ENCODE measurements around the gene MORC3. TPM values are rescaled to one million over a fixed set of nuclear protein-coding genes. Genes with fewer than 3 reads are reported as not detected.

MORC3 gene
- total RNA-seq, 1 donor from 2014 or later = 68.7 TPM

DNA sequence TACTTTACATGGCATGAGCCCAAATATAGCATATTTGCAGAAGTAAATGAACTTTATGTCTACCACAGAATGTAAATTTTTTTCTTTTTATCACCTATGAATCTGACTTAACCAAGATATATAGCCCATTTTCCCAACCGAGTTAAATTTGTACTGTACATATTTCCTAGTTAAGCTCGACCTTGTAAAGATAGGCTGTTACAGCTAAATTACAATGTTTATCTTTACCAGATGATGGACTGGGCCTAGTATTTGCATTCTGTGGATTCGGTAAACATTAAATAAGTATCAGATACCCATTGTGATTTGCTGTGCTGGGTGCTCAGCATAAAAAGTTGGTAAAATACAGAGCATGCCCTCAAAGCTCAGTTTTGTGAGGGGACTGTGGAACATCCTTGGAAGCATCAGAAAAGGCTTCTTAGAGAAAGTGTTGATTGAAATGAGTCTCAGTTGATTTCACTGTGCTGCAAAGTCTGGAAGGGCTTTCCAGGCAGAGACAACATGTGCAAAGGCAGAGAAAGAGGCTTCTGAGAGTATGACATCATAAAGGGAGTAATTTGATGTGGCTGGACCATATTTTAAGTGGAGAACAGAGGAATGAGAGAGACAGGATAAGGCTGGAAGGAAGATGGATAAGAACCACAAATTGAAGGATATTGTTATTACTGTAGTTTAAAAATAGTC lies 27.4 kb downstream of the MORC3 start:
- Mint-ChIP-seq H3K36me3 (peaks cover 35% of the 10 kb centered on the region), H3K27me3 (ENCODE audit: insufficient read depth, low read depth) (no peaks in the 10 kb centered on the region)

DNA sequence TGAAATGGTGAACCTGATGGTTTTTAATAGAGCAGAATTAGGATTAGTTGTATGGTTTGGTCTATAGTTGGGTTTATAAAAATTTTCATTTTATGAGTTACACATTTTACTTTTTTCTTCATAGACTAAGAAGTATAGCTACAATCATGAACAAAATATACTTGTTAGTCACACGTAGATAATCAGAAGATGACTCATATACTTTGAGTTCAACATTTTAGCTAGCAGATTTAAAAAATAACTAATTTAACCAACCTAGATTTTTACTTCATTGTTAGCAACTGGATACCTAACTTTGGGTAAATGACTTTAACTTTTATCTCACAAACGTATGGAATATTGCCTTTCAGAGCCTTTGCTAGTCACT lies 27.9 kb downstream of the MORC3 start:
- Histone ChIP-seq H3K36me3 (peaks cover 25% of the 10 kb centered on the region), H2AFZ (replicated peaks) (no peak overlapping the region), H3K27ac (no peak overlapping the region), H3K4me2 (no peak overlapping the region), H3K4me1 (no peaks in the 10 kb centered on the region), H4K20me1 (ENCODE audit: low read depth) (peaks cover 6% of the 10 kb centered on the region), H3K9me3 (ENCODE audit: low read depth) (no peaks in the 10 kb centered on the region), H3K79me2 (ENCODE audit: low read depth) (no peaks in the 10 kb centered on the region), H3K4me3 (no peak overlapping the region), H3K9ac (no peak overlapping the region), H3F3A (ENCODE audit: low read depth) (peaks cover 3% of the 10 kb centered on the region), H3K27me3 (no peaks in the 10 kb centered on the region)
- no peak for DNase-seq (ENCODE audit: low spot score)
- no peaks in the 10 kb centered on the region for H3K9me3 Mint-ChIP-seq
- H3K4me1 Mint-ChIP-seq = no peaks in the 10 kb centered on the region
- H3K27ac Mint-ChIP-seq = no peak overlapping the region
- H3K36me3 Mint-ChIP-seq = peaks cover 37% of the 10 kb centered on the region
- H3K4me3 Mint-ChIP-seq = no peak overlapping the region
- no peaks in the 10 kb centered on the region for H3K27me3 Mint-ChIP-seq (ENCODE audit: insufficient read depth, low read depth)
- TF ChIP-seq, protein P1, sequence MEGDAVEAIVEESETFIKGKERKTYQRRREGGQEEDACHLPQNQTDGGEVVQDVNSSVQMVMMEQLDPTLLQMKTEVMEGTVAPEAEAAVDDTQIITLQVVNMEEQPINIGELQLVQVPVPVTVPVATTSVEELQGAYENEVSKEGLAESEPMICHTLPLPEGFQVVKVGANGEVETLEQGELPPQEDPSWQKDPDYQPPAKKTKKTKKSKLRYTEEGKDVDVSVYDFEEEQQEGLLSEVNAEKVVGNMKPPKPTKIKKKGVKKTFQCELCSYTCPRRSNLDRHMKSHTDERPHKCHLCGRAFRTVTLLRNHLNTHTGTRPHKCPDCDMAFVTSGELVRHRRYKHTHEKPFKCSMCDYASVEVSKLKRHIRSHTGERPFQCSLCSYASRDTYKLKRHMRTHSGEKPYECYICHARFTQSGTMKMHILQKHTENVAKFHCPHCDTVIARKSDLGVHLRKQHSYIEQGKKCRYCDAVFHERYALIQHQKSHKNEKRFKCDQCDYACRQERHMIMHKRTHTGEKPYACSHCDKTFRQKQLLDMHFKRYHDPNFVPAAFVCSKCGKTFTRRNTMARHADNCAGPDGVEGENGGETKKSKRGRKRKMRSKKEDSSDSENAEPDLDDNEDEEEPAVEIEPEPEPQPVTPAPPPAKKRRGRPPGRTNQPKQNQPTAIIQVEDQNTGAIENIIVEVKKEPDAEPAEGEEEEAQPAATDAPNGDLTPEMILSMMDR (IDR thresholded peaks at IDR 0.05) = no peak
- TF ChIP-seq EZH2phosphoT487 (IDR thresholded peaks at IDR 0.05) (no peak), EZH2 (IDR thresholded peaks at IDR 0.05) (no peak)

More for the DNA sequence above, 27.4 kb downstream of the MORC3 start:
- no peaks in the 10 kb centered on the region for H3K9me3 ChIP-seq (ENCODE audit: low read depth)
- no peak for TF ChIP-seq EZH2 (IDR thresholded peaks at IDR 0.05)
- H4K20me1 ChIP-seq (ENCODE audit: low read depth) = peaks cover 6% of the 10 kb centered on the region
- Mint-ChIP-seq H3K9me3 (no peaks in the 10 kb centered on the region), H3K4me1 (no peaks in the 10 kb centered on the region), H3K27ac (no peak overlapping the region), H3K4me3 (no peak overlapping the region)
- no peak overlapping the region for H3K4me2 ChIP-seq
- H3K4me3 ChIP-seq = no peak overlapping the region
- DNase-seq (ENCODE audit: low spot score) = no peak
- H3K36me3 ChIP-seq = peaks cover 25% of the 10 kb centered on the region
- H2AFZ ChIP-seq (replicated peaks) = no peak overlapping the region
- H3K4me1 ChIP-seq = no peaks in the 10 kb centered on the region
- no peaks in the 10 kb centered on the region for H3K27me3 ChIP-seq
- no peak overlapping the region for H3K9ac ChIP-seq
- no peak overlapping the region for H3K27ac ChIP-seq
- peaks cover 3% of the 10 kb centered on the region for H3F3A ChIP-seq (ENCODE audit: low read depth)
- H3K79me2 ChIP-seq (ENCODE audit: low read depth) = no peaks in the 10 kb centered on the region

DNA sequence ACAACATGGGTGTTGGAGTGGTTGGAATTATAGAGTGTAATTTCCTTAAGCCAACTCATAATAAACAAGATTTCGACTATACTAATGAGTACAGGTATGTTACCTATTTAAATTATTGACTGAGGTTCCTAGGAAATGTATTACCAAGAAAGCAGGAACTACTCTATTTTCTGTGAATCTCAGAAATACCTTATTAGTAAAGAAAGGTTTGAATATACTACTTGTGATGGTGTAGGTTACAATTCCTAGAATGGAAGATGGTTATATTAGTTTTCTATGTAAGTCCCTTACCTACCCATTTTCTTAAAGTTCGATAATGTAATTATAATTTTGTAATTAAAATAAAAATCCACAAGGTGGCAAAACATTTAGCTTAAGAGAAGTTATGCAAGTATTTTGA lies 29.3 kb downstream of the MORC3 start:
- Histone ChIP-seq H3K9ac (no peak overlapping the region), H3K27ac (no peak overlapping the region), H3K4me3 (no peak overlapping the region), H3K36me3 (peaks cover 20% of the 10 kb centered on the region), H3F3A (ENCODE audit: low read depth) (peaks cover 3% of the 10 kb centered on the region), H3K79me2 (ENCODE audit: low read depth) (no peaks in the 10 kb centered on the region), H3K9me3 (ENCODE audit: low read depth) (no peaks in the 10 kb centered on the region), H3K27me3 (no peaks in the 10 kb centered on the region), H3K4me2 (no peak overlapping the region), H4K20me1 (ENCODE audit: low read depth) (peaks cover 11% of the 10 kb centered on the region), H3K4me1 (no peaks in the 10 kb centered on the region), H2AFZ (replicated peaks) (no peak overlapping the region)
- H3K4me1 Mint-ChIP-seq = no peaks in the 10 kb centered on the region
- no peak overlapping the region for H3K4me3 Mint-ChIP-seq
- TF ChIP-seq, protein P1 (IDR thresholded peaks at IDR 0.05) = no peak
- no peak for TF ChIP-seq EZH2 (IDR thresholded peaks at IDR 0.05)
- TF ChIP-seq EZH2phosphoT487 (IDR thresholded peaks at IDR 0.05) = no peak
- H3K36me3 Mint-ChIP-seq = peaks cover 38% of the 10 kb centered on the region
- H3K9me3 Mint-ChIP-seq = no peaks in the 10 kb centered on the region
- H3K27me3 Mint-ChIP-seq (ENCODE audit: insufficient read depth, low read depth) = no peaks in the 10 kb centered on the region
- H3K27ac Mint-ChIP-seq = no peak overlapping the region
- no peak for DNase-seq (ENCODE audit: low spot score)

DNA sequence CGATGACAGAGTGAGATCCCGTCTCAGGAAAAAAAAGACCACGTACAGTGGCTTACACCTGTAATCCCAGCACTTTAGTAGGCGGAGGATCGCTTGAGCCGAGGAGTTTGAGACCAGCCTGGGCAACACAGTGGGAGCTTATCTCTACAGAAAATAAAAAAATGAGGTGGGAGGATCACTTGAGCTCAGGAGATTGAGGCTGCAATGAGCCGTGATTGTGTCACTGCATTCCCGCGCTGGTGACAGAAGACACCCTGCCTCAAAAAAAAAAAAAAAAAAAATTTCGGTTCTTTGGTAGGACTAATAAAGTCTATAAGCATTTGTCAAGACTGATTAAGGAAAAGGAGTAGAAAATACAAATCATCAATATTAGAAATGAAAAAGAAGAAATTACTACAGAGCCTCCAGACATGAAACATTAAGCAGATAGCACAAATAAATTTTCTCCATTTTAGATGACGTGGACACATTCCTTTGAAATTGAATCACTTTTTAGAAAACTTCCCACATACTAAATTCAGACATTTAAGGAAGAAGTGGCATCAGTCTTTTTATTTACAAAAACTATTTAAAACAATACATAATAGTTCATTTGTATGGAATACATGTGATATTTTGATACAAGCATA lies 30.4 kb downstream of the MORC3 start:
- Mint-ChIP-seq H3K36me3 (peaks cover 37% of the 10 kb centered on the region), H3K27ac (no peak overlapping the region), H3K4me3 (no peak overlapping the region), H3K9me3 (no peaks in the 10 kb centered on the region), H3K4me1 (no peaks in the 10 kb centered on the region), H3K27me3 (ENCODE audit: insufficient read depth, low read depth) (peaks cover under 1% of the 10 kb centered on the region)
- Histone ChIP-seq H3K4me1 (no peaks in the 10 kb centered on the region), H3K9me3 (ENCODE audit: low read depth) (no peaks in the 10 kb centered on the region), H3F3A (ENCODE audit: low read depth) (peaks cover 10% of the 10 kb centered on the region), H3K27ac (no peak overlapping the region), H3K79me2 (ENCODE audit: low read depth) (no peaks in the 10 kb centered on the region), H4K20me1 (ENCODE audit: low read depth) (peaks cover 21% of the 10 kb centered on the region), H3K4me2 (no peak overlapping the region), H3K27me3 (no peaks in the 10 kb centered on the region), H2AFZ (replicated peaks) (no peak overlapping the region), H3K36me3 (peaks cover 15% of the 10 kb centered on the region), H3K9ac (no peak overlapping the region), H3K4me3 (no peak overlapping the region)
- DNase-seq (ENCODE audit: low spot score) = no peak
- no peak for TF ChIP-seq EZH2phosphoT487 (IDR thresholded peaks at IDR 0.05)
- TF ChIP-seq EZH2 (IDR thresholded peaks at IDR 0.05) = no peak
- TF ChIP-seq, protein P1 (IDR thresholded peaks at IDR 0.05) = no peak

Measured in neural progenitor cell (in vitro differentiated cells).